Muscle layer of colon (tissue), 2 donors: ENCODE results near the gene SH2B3.
A peak's percentile ranks its signal among the peaks of the same experiment; 100 is the strongest.
"Not testable (repeated sequence)": the region's sequence is repeated elsewhere in the genome, so short reads cannot be mapped to it uniquely, and the experiment has no call there.

Experiments
- H3K27ac ChIP-seq: one replicate; pipeline ENCODE4 v1.7.0; 2013; ENCODE audit warnings: low read depth, mild to moderate bottlenecking, low read length, moderate library complexity
- H3K27me3 ChIP-seq, 2 donors: one replicate each; pipeline ENCODE4 v1.7.0; 2013; ENCODE audit warnings: low read length in 2 of 2, mild to moderate bottlenecking in 2 of 2; ENCODE audit not compliant: insufficient read depth in 2 of 2, control insufficient read depth in 1 of 2
- H3K36me3 ChIP-seq: one replicate; pipeline ENCODE4 v1.7.0; 2013; ENCODE audit warnings: mild to moderate bottlenecking, low read length; ENCODE audit not compliant: insufficient read depth
- H3K4me1 ChIP-seq: one replicate; pipeline ENCODE4 v1.7.0; 2013; ENCODE audit warnings: mild to moderate bottlenecking, low read length; ENCODE audit not compliant: insufficient read depth
- H3K4me3 ChIP-seq, 2 donors: one replicate each; pipeline ENCODE4 v1.7.0; 2013; ENCODE audit warnings: low read length in 2 of 2, low read depth in 1 of 2, mild to moderate bottlenecking in 1 of 2, moderate library complexity in 1 of 2
- H3K9ac ChIP-seq: one replicate; pipeline ENCODE4 v1.7.0; 2013; ENCODE audit warnings: low read length
- H3K9me3 ChIP-seq: one replicate; pipeline ENCODE4 v1.7.0; 2013; ENCODE audit warnings: mild to moderate bottlenecking, low read length
- donor health status: abdominal sarcoma.
- donor health status: Adenocarcinoma of cecum.

SH2B3 gene

GRCh38 chr12:111367661-111368221 is 38.0 kb upstream of the SH2B3 start:
- Histone ChIP-seq H3K27me3 (no peaks in the 10 kb centered on the region), H3K4me1 (peaks cover 18% of the 10 kb centered on the region), H3K36me3 (no peaks in the 10 kb centered on the region), H3K9ac (peak overlapping the region; percentile 72), H3K9me3 (no peaks in the 10 kb centered on the region), H3K27ac (no peak overlapping the region), H3K4me3 (peak overlapping the region in 1 of 2 donors; percentile 91)

GRCh38 chr12:111368291-111368787 is 37.4 kb upstream of the SH2B3 start:
- Histone ChIP-seq H3K9me3 (no peaks in the 10 kb centered on the region), H3K27ac (peak overlapping the region; percentile 28)

GRCh38 chr12:111368788-111369495 is 36.8 kb upstream of the SH2B3 start, which contains the start of gene PHETA1:
PHETA1 (minus strand) TSS chr12:111369095; CDS start chr12:111363427, 5,668 bp downstream.
- peak within 1 kb of the TSS; percentile 80 for H3K27ac ChIP-seq
- peak within 1 kb of the TSS; percentile 61 to 91 for H3K4me3 ChIP-seq
- peaks cover 18% of the 10 kb centered on the region for H3K4me1 ChIP-seq
- H3K9ac ChIP-seq = peak within 1 kb of the TSS; percentile 72
- no peaks in the 10 kb centered on the region for H3K27me3 ChIP-seq
- no peaks in the 10 kb centered on the region for H3K36me3 ChIP-seq
- H3K9me3 ChIP-seq = no peaks in the 10 kb centered on the region

More at GRCh38 chr12:111368291-111368787, 37.4 kb upstream of the SH2B3 start:
- H3K4me3 ChIP-seq = peak overlapping the region; percentile 61 to 91
- peak overlapping the region; percentile 72 for H3K9ac ChIP-seq
- H3K27me3 ChIP-seq = no peaks in the 10 kb centered on the region
- peaks cover 18% of the 10 kb centered on the region for H3K4me1 ChIP-seq
- no peaks in the 10 kb centered on the region for H3K36me3 ChIP-seq

- H3K9me3 ChIP-seq = no peaks in the 10 kb centered on the region
- H3K27ac ChIP-seq = peak overlapping the region; percentile 80
- H3K27me3 ChIP-seq = no peaks in the 10 kb centered on the region
- peaks cover 18% of the 10 kb centered on the region for H3K4me1 ChIP-seq
- H3K9ac ChIP-seq = peak overlapping the region; percentile 35
- H3K4me3 ChIP-seq = peak overlapping the region; percentile 61 to 91
- no peaks in the 10 kb centered on the region for H3K36me3 ChIP-seq
These were observed 36.1 kb upstream of the SH2B3 start for GRCh38 chr12:111369496-111370220.

- not testable (repeated sequence) for H3K4me1 ChIP-seq, H3K27me3 ChIP-seq, H3K9ac ChIP-seq, H3K36me3 ChIP-seq, H3K4me3 ChIP-seq, H3K9me3 ChIP-seq, H3K27ac ChIP-seq
These were observed 32.5 kb upstream of the SH2B3 start for GRCh38 chr12:111373231-111373630.

GRCh38 chr12:111377440-111377839 is 28.3 kb upstream of the SH2B3 start:
- H3K27me3 ChIP-seq = no peaks in the 10 kb centered on the region
- no peaks in the 10 kb centered on the region for H3K4me1 ChIP-seq
- H3K9me3 ChIP-seq = no peaks in the 10 kb centered on the region
- no peaks in the 10 kb centered on the region for H3K36me3 ChIP-seq
- no peak overlapping the region for H3K27ac ChIP-seq
- H3K4me3 ChIP-seq = no peak overlapping the region
- no peak overlapping the region for H3K9ac ChIP-seq

- H3K36me3 ChIP-seq = no peaks in the 10 kb centered on the region
These were observed 25.7 kb upstream of the SH2B3 start for GRCh38 chr12:111379942-111380554.

GRCh38 chr12:111384596-111384995 is 21.1 kb upstream of the SH2B3 start:
- H3K27me3 ChIP-seq = no peaks in the 10 kb centered on the region
- no peak overlapping the region for H3K4me3 ChIP-seq
- no peak overlapping the region for H3K27ac ChIP-seq
- H3K9ac ChIP-seq = no peak overlapping the region
- no peaks in the 10 kb centered on the region for H3K36me3 ChIP-seq
- H3K4me1 ChIP-seq = no peaks in the 10 kb centered on the region
- H3K9me3 ChIP-seq = no peaks in the 10 kb centered on the region

More at GRCh38 chr12:111379942-111380554, 25.7 kb upstream of the SH2B3 start:
- Histone ChIP-seq H3K4me1 (no peaks in the 10 kb centered on the region), H3K27me3 (no peaks in the 10 kb centered on the region), H3K9me3 (no peaks in the 10 kb centered on the region), H3K9ac (no peak overlapping the region), H3K27ac (no peak overlapping the region), H3K4me3 (no peak overlapping the region)

GRCh38 chr12:111386885-111387284 is 18.8 kb upstream of the SH2B3 start:
- H3K4me3 ChIP-seq = no peak overlapping the region

GRCh38 chr12:111387747-111388323 is 17.9 kb upstream of the SH2B3 start:
- Histone ChIP-seq H3K4me1 (no peaks in the 10 kb centered on the region), H3K9ac (no peak overlapping the region), H3K27ac (no peak overlapping the region), H3K4me3 (no peak overlapping the region), H3K27me3 (no peaks in the 10 kb centered on the region), H3K9me3 (no peaks in the 10 kb centered on the region), H3K36me3 (no peaks in the 10 kb centered on the region)

More at GRCh38 chr12:111386885-111387284, 18.8 kb upstream of the SH2B3 start:
- Histone ChIP-seq H3K9ac (no peak overlapping the region), H3K4me1 (no peaks in the 10 kb centered on the region), H3K27ac (no peak overlapping the region), H3K27me3 (no peaks in the 10 kb centered on the region), H3K9me3 (no peaks in the 10 kb centered on the region), H3K36me3 (no peaks in the 10 kb centered on the region)

- Histone ChIP-seq H3K4me1 (no peaks in the 10 kb centered on the region), H3K27me3 (no peaks in the 10 kb centered on the region), H3K4me3 (no peak overlapping the region), H3K9me3 (no peaks in the 10 kb centered on the region), H3K36me3 (no peaks in the 10 kb centered on the region), H3K27ac (no peak overlapping the region), H3K9ac (no peak overlapping the region)
These were observed 16.1 kb upstream of the SH2B3 start for GRCh38 chr12:111389635-111390034.
